ENCODE measurements around the gene MBP.

- no peak for TF ChIP-seq ZFP3 (CRISPR knock-in tag; IDR thresholded peaks at IDR 0.05)
- 0 out of 2 replicates have a peak, but pooled peaks have one; percentile 28 for TF ChIP-seq CSDC2 (CRISPR knock-in tag; IDR thresholded peaks at IDR 0.05)
- TF ChIP-seq GLIS3 (CRISPR knock-in tag; IDR thresholded peaks at IDR 0.05): no peak
- no peak for TF ChIP-seq CSRNP3 (CRISPR knock-in tag; IDR thresholded peaks at IDR 0.05)
These were observed 60.8 kb downstream of the MBP start for GRCh38 chr18:77071711-77072292.

Measured in SK-N-SH treated with all-trans-retinoic acid at 6 μM for 48 hours (cell line).